ENCODE data around the gene CCDC30.

The CCDC30 gene

GRCh38 chr1:42698081-42698813 lies 235.2 kb downstream of the CCDC30 start:
- no peak for DNase-seq

- no peak for DNase-seq
Observed at GRCh38 chr1:42700006-42700405, 236.9 kb downstream of the CCDC30 start.

GRCh38 chr1:42703888-42704464 lies 240.9 kb downstream of the CCDC30 start:
- no peak for DNase-seq
